Occipital lobe (tissue), 2 donors: ENCODE results near the gene PSG2. TPM values are rescaled to one million over a fixed set of nuclear protein-coding genes. Genes with fewer than 3 reads are reported as not detected.
"Not testable (repeated sequence)": the region's sequence is repeated elsewhere in the genome, so short reads cannot be mapped to it uniquely, and the experiment has no call there.

ENCODE experiments used
- DNase-seq: peaks from one replicate; lab custom pipeline; 2025; lab: John Stamatoyannopoulos, UW
- total RNA-seq: library from RNA; depleted of rRNA; stranded (reverse); fragments of >200 nt; gene quantifications from one replicate; pipeline ENCODE4 v1.2.3, GENCODE V29; 2014

Gene PSG2
- total RNA-seq, 1 donor from 2014 or later = not detected

DNA sequence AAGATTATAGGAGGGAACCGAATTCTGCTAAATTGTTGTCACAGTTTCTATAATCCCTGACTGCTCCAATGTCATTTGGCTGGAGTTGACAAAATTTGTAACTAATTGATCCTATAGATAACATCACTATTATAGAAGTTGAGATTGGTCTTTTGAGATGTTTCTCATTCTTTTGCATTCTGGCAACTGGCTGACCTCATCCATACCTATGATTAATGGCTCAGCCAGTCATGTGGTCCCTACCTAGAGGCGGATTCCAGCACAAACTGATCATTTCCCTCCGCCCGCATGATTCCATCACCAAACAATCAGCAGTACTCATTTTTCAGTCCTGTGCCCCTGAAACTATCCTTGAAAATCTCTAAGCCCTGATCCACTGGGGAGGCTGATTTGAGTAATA is 4.2 kb downstream of the PSG2 start:
- DNase-seq = no peak

DNA sequence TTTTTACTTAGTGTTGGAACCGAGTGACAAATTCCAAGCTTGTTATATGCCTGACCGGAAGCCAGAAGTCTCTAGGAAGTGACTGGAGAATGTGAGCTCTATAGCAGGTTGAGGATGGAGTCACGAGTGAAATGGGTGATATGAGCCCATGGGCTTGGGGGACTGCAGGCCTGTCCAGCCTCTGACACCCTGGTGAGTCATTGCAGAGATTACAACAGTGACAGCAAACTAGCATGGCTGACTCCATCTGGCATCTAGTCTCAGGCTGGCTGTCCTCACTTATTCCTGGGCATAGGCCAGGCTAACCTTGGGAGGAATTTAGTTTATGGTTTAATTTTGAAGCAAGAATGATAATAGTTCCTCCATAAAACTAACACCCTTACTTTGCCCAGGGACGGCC is 4.6 kb downstream of the PSG2 start:
- not testable (repeated sequence) for DNase-seq

DNA sequence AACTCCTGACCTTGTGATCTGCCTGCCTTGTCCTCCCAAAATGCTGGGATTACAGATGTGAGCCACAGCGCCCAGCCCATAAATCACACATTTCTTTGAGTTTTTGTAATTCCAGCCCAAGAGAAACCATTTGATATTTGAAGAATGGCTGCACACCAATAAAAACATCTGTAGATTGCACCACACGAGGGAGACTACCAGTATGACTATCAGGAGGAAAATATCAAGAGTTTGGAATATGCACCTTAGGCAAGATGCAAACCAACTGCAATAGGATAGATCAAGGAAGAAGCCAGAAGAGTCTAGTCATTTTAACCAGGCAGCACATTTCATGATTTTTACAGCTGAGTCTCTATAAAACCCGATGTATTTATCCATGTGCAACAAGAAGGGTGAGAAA is 20.1 kb downstream of the PSG2 start:
- DNase-seq = not testable (repeated sequence)

DNA sequence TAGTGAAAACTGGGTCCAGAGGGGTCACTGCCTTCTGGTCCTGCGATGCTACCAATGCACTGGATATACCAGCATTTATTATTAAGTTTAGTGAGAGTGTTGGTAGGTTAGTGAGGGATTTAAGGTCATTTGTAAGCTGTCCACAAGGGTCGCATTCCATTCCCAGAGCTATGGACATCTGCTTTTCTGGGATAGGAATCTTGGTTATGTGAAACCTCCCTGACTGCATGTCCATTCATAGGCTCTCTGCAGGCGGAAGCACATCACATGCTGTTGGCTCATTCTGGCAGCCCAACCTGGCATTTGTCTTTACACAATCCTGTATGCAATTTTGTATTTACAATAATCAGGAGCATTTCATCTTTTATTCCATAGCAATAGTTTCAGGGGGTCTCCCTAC is 21.2 kb downstream of the PSG2 start:
- not testable (repeated sequence) for DNase-seq

DNA sequence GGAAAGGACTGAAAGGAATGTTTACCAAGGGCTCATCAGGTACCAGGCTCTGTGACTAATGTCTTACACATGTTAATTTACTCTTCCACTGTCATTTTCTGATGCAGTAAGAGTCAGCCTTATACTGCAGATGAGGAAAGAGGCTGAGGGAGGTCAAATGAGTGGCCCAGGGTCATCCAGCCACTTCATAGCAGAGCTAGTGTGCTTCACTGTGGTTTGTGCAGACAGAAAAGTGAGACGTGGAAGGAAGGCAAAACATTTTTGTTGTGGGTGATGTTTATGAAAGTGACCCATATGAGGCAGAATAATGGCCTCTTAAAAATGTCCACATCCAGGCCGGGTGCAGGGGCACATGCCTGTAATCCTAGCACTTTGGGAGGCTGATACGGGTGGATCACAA is 22.2 kb downstream of the PSG2 start:
- not testable (repeated sequence) for DNase-seq

DNA sequence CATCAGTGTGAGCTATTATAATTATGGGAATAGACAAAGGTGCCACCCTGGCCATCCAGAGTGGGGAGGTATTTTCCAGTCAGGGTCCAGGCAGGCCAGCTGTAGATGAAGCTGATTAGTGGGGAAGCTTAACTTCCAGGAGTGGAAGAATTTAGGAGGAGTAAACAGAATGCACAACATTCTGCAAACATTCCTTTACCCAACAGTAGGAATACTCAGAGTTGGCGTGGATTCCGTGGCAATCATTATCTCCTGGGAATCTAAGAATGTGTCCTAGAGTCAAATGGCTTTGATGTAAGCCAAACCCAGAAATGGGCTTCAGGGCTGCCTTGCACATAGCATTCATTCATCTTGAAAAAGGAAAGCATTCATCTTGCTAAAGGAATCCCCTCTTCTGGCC is 23.0 kb downstream of the PSG2 start:
- DNase-seq = not testable (repeated sequence)

DNA sequence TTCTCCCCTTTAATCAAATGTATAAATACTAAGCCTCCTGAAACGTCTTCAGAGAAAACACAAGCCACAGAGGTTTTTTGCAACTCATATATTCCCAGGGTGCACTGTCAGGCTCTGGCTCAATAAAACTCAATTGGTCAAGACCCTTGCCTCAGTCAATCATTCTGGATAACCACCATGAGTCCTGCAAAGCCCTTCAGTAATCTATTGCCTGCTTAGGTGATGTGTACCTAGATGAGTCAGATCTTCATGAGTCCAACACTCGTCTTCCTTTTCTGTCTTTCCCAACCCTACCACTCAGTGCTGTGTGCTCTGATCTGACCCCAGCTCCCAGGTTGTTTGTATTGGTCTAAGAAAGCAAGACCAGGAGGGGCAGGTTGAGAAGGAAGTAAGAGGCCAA is 24.1 kb downstream of the PSG2 start:
- not testable (repeated sequence) for DNase-seq

DNA sequence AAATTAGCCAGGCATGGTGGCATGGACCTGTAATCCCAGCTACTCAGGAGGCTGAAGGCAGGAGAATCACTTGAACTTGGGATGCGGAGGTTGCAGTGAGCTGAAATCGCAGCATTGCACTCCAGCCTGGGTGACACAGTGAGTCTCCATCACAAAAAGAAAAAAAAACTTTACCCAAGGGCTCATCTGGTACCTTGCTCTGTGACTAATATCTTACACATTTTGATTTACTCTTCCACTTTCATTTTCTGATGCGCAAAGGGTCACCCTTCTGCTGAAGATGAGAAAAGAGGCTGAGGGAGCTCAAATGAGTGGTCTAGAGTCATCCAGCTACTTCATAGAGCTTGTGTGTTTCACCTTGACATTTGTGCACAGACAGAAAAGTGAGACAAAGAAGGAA is 34.5 kb downstream of the PSG2 start:
- DNase-seq = not testable (repeated sequence)

DNA sequence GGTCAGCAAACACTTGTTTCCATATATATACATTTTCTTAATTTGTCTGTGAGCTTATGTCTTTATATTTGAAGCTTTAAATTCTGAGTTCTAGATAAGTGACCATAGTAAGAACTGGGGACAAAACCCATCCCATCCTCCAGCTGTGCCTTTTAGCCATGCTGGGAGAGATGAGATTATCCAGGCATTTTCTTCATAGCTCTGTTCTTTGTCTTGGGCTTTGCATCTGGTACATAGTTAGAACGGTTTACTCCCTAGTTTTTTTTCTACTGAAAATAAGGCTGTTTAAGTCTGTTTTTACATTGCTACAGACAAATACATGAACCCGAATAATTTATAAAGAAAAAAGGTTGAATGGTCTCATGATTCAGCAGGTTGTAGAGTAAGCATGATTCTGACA is 35.9 kb downstream of the PSG2 start:
- not testable (repeated sequence) for DNase-seq

DNA sequence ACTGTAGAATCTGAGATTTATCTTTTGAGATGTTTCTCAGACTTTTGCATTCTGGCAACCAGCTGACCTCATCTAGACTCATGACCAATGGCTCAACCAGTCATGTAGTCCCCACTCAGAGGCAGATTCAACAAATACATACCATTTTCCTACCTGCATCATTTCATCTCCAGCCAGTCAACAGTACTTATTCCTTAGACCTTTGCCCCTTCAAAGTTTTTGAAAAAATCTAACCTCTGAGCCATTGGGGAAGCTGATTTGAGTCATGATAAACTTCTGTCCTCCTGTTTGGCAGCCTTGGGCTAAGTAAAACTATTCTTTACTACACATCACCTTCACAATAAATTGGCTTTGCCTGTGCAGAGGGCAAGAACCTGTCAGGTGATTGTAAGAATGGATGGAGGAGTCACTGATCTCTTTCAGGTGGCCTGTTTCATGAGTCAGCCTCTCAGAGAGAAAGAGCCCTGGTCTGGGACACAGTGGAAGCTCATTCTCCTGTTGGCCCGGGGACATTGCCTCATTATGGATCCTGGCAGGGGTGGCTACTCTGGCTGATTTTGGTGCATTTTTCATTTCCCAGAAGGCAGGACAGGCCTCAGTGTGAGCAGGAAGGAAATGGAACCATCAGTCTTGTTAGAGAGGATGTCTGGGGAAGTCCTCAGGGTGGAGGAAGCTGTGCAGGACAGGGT is 38.9 kb downstream of the PSG2 start:
- DNase-seq = not testable (repeated sequence)

DNA sequence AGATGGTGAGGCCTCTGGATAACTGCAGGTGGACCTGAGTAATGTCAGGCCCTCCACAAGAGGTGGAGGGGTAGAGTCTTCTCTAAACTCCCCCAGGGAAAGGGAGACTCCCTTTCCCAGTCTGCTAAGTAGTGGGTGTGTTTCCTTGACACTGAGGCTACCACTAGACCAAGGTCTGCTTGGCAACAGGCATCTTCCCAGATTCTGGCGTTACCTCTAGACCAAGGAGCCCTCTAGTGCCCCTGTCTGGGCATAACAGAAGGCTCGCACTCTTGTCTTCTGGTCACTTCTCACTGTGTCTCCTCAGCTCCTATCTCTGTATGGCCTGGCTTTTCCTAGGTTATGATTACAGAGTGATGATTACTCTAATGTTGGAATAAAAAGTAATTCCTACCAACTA is 50.9 kb downstream of the PSG2 start:
- not testable (repeated sequence) for DNase-seq

DNA sequence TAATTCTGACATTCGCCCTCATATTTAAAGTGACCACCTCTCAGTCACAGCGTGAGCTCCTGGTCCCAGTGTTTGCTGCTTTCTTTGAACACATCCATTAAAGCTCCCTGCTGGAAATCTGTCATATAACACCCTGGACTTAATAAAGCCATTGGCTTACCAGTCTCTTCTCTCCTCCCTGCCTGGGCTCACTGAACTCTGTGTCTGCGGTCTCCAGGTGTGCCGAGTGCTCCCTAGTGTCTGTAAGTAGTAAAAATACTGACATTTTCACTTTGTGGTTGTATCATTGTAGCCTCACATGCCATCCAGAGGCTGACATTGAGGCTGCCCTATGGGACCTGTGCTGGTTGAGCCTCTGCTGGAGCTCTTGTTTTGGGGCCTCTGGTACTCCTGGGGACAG is 53.6 kb downstream of the PSG2 start:
- no peak for DNase-seq

DNA sequence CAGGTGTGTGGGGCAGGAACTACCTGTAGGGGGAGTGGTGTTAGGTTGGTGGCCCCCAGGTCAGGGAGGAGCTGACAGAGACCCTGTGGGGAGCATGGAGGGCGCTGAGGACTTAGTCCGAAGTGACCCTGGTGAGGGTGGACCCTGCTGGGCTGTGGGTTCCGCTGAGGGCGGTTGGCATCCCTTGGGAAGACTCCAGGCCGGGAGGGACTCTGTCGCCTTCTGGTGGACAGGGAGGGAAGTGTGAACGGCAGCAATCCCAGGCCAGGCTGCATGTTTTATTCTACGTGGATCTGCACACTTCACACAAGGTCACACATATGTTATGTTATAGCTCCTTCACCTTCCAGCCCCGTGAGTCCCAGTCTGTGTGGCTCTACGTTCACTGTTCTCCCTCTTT is 54.5 kb downstream of the PSG2 start:
- DNase-seq = not testable (repeated sequence)

DNA sequence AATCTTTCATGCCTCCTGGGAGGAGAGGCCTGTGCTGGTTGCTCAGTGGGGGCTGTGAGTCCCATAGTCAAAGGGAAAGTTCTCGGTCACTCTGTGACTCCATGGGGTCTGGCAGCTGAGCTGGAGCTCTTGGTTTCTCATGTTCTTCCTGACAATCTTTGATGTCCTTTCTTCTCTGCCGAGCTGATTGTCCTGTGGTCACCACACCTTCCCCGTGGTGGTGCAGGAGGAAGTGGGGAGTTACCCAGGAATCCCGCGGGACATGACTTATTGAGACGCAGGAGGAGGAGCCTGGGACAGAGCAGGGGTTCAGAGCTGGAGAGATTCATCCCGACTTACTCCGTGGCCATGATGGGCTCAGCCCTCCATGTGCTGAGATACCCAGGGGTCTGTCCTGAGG is 55.4 kb downstream of the PSG2 start:
- not testable (repeated sequence) for DNase-seq

DNA sequence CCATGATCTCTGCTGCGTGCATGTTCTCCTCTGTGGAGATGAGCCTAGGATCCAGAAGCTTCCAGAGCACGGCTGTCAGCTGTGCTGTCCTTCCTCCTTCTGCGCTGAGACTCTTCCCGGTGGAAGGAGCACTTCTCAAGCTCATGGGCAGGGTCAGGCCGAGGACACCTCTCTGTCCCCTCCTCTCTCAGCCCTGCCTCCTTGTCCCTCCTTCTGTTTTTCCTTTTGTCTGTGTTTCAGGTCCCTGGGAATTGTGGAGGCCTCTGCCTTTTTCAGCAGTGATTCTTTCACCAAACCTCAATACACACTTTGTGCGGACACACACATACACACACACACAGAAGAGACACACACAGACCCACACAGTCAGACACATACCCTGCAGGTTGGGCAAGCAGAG is 56.1 kb downstream of the PSG2 start, which contains the start of gene PSG11:
PSG11 (minus strand) TSS at position 101 of the 400 bp plus-strand sequence; CDS start at position 4, 97 bp downstream.
- not testable (repeated sequence) for DNase-seq

DNA sequence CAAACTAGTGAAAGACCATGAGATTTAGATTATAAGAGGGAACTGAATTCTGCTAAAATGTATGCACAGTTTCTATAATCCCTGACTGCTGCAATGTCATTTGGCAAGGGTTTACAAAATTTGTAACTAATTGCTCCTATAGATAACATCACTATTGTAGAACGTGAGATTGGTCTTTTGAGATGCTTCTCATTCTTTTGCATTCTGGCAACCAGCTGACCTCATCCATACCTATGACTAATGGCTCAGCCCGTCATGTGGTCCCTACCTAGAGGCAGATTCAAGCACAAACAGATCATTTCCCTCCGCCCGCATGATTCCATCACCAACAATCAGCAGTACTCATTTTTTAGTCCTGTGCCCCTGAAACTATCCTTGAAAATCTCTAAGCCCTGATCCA is 60.4 kb downstream of the PSG2 start:
- DNase-seq = not testable (repeated sequence)

DNA sequence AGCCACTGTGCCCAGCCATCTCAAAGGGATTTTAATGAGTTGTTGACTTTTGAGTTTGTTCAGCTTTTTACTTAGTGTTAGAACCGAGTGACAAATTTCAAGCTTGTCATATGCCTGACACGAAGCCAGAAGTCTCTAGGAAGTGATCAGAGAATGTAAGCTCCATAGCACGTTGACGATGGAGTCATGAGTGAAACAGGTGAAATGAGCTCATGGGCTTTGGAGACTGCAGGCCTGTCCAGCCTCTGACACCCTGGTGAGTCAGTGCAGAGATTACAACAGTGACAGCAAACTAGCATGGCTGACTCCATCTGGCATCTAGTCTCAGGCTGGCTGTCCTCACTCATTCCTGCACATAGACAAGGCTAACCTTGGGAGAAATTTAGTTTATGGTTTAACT is 60.9 kb downstream of the PSG2 start:
- DNase-seq = not testable (repeated sequence)

DNA sequence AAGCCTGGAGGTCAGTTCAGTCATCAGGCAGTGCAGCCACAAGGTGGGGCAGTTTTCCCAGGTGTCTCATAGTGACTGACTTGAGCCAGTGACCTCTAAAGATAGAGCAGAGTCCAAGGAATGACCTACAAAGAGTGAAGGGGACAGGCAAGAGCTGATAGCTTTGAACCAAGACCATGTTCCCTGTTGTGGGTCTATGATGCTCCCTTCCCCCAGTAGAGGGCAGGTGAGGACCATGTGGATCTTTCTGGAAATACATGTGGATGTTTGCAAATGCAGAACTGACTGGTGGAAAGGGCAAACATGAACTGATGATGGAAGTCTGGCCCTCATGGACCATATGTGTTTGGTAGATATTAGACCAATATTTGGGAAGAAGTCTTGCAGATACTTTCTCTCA is 62.9 kb downstream of the PSG2 start:
- not testable (repeated sequence) for DNase-seq

Other genes starting within 250 kb of the PSG2 start
- not detected for gene PSG1, start 203.0 kb downstream of the PSG2 start, total RNA-seq
- not detected for gene PSG6, start 164.8 kb downstream of the PSG2 start, total RNA-seq
- not detected for gene PSG7, start 145.5 kb downstream of the PSG2 start, total RNA-seq
- not detected for gene PSG11, start 56.2 kb downstream of the PSG2 start, total RNA-seq
- gene PSG5, start 103.8 kb upstream of the PSG2 start, total RNA-seq = not detected
- not detected for gene PSG4, start 122.9 kb upstream of the PSG2 start, total RNA-seq
- gene PSG9, start 186.8 kb upstream of the PSG2 start, total RNA-seq = not detected